Activated CD8-positive, alpha-beta memory T cell treated with anti-CD3 and anti-CD28 coated beads, Interleukin-2, amount 50 U/mL, for 24 hours (primary cell): ENCODE measurements around the gene LRMDA.
"Not testable (repeated sequence)": the region's sequence is repeated elsewhere in the genome, so short reads cannot be mapped to it uniquely, and the experiment has no call there.

Source experiments
- DNase-seq: peaks from one replicate; pipeline ENCODE4 v3.0.0-alpha.2; 2020; ENCODE audit errors: extremely low read depth

LRMDA gene

DNA sequence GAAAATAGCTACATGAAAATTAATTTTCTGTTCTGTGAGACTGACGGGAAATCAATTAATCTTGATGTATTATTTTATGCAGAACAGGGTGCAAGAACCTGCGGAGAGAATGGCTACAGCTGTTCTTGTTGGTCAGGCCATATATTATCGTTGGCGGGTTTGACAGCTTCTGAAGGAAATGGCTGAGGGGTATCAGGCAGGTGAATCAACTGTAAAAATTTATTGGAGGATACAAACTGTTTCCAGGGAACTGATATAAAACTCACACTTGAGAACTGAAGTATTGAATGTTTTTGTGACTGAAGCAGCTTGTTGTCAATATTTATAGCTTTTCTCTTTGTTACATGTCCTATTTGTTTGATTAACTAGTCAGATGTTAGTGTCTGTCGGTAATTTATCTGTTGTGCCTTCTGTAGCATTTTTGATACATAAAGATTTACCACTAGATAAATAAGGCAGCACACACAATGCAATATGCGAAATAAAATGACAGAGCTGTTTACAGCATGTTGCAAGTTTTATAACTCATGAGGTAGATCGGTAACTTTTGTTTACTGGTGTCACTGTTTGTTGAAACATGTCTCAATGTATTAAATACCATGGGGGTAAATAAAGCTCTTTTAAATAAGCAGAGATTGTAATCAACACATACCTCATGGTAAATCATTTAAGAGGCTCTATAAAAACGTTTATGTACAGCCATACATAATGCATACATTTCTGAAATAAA is 308.2 kb downstream of the LRMDA start:
- no peak for DNase-seq

DNA sequence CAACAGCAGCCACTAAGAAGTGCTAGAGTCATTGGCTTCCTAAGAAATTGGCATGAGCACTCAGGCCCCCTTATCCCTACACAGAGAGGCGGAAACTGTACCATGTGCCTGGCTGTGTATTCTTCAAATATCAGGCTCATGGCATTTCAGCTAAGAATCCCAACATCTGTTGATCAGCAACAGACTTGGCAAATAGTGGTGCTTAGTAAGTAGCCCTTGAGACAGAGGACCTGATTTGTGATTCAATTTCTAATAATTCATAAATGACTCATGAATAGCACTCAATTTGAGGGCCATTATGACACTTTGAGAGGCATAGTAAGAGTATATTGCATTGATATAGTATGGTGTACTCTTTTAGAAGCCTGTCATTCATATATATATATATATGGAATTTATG is 309.1 kb downstream of the LRMDA start:
- no peak for DNase-seq

DNA sequence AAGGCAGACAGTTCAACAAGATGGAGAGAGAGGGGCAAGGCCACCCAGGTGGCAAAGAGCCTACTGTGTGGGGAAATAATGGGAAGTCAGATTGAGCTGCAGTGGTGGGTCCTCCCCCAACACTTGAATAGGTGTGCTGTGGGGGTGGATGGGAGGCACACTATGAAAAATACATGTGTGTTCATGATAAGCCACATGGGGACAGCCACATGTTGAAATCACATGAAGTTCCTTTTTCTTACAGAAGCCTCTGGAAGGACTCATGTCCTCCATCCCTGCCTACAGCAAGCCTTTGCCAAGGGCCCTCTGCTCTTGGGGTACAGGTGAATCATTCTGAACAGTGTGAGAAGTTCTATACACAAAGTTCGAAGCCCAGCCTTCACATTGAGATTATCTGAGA is 310.9 kb downstream of the LRMDA start:
- DNase-seq: no peak

DNA sequence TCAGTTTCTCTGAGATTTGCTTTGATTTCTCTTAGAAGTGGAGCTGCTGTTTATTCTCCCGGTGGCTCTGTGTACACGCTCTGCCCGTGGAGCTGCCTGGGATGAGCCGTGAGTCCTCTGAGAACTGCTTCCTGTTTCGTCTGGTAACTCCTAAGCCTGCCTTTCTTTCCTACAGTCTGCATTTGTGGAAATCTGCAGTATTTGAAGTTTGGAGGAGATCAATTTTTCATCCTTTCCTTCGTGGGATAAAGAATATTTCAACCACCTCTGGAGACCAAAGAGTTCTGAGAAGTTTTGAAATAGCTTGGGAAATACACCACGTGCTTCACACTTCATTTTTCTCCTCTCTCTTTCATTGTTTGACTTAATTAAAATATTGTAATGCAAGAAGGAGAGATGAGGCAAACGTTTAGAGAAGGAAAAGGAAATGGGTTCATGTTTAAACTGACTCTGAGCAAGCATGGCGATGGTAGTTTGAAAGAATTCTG is 311.9 kb downstream of the LRMDA start:
- no peak for DNase-seq

DNA sequence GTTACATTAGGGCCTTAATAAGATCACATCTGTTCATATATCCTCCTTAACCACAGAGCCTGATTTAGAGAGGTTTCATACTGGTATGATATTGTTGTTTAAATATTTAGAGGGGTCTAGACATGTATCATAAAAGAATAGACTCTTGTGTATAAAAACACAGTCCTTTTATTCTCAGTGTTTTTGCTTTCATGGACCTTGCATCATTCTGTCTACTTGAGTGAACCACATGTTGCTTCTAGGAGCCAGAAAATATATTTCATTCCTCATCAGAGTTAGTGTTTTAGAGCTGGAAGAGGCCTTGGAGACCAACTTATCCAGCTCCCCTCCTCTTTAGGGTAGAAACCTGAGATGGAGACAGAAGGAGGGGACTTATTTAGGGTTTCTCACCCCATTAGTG is 312.8 kb downstream of the LRMDA start:
- DNase-seq: no peak

DNA sequence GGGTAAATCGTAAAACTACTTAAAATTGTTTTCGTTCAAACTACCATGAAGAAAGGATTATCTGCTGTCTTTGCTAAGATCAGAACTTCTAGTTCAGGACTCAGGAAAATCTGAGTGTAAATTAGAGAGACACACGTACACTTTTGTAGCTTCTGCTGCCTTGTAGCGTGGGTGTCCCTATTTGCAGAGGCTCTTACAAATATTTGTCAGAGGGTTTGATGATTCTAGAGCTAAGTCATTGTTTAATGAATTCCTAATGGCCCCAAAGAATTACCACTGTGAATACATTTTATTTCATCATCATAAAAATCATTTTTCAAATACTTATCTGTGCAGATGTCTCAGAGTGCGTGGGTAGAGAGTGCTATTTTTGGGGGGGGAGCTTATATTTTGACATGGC is 314.9 kb downstream of the LRMDA start:
- DNase-seq: no peak

DNA sequence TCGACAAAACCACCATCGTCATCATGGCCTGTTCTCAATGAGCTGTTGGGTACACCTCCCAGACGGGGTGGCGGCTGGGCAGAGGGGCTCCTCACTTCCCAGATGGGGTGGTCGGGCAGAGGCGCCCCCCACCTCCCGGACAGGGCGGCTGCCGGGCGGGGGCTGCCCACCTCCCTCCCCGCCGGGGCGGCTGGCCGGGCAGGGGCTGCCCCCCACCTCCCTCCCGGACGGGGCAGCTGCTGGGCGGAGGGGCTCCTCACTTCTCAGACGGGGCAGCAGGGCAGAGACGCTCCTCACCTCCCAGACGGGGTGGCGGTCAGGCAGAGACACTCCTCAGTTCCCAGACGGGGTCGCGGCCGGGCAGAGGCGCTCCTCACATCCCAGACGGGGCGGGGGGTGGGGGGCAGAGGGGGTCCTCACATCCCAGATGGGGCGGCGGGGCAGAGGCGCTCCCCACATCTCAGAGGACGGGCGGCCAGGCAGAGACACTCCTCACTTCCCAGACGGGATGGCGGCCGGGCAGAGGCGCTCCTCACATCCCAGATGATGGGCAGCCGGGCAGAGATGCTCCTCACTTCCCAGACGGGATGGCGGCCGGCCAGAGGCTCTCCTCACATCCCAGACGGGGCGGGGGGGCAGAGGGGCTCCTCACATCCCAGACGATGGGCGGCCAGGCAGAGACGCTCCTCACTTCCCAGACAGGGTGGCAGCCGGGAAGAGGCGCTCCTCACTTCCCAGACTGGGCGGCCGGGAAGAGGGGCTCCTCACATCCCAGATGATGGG is 318.9 kb downstream of the LRMDA start:
- DNase-seq: not testable (repeated sequence)

DNA sequence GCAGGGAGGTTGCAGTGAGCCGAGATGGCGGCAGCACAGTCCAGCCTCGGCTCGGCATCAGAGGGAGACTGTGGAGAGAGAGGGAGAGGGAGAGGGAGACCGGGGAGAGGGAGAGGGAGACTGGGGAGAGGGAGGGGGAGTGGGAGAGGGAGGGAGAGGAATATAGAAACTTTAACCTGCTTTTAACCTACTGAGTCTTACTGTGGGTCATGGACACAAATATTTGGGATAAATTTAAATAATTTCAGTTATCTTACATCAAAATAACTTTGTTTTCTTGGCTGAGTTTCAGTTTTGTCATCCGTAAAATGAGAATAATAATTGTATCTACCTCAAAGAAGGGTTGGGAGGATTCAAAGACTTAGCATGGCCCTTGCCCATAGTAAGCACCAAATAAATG is 319.8 kb downstream of the LRMDA start:
- no peak for DNase-seq

DNA sequence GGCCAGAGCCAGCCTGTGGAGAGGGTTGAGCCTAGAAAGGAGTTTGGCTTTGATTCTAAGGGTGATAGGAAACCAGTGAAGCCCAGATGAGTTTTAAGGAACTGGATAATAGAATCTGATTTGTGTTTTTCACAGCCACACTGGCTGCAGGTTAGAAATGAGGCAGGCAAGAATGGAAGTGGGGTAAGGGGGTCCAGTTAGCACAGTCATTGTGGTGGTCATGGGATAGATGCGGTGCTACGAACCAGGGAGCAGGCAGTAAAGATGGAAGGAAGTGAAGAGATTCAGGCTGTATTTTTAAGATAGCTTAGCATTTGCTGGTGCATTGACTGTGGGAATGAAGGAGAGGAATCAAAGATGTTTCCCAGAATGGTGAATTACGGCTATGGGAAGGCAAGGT is 322.2 kb downstream of the LRMDA start:
- no peak for DNase-seq

DNA sequence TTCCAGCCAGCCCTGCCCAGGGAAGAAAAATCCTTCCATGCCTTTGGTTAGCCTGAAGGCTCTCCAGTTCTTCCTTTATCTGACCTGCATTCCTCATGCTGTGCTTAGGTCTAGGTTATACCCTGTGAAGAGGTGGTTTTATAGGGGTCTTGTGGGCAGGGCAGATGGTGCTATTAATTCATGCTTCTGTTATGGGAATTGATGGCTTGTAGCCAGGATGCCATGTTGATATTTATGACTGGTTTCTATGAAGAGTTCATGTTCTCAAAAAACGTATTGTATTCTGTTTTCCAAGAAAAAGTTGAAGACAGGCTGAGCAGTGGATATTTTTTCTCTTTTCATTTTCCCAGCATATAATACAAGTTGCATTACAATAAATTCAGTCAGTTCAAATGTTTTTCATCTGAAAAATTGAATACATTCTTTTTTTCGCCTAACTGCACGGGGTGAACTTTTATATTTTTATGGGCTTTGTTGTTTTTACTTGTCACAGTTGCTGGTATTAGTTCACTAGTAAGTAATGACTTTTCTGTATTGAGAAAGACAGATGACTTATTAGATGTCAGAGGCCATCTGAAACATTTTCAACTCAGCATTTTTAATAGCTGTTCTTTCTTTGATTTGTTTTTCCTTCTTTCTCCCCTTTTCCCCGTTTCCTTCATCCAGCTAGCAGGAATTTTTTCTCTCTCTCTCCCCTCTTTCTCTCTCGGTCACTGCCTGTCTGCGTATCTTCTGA is 322.8 kb downstream of the LRMDA start:
- no peak for DNase-seq

DNA sequence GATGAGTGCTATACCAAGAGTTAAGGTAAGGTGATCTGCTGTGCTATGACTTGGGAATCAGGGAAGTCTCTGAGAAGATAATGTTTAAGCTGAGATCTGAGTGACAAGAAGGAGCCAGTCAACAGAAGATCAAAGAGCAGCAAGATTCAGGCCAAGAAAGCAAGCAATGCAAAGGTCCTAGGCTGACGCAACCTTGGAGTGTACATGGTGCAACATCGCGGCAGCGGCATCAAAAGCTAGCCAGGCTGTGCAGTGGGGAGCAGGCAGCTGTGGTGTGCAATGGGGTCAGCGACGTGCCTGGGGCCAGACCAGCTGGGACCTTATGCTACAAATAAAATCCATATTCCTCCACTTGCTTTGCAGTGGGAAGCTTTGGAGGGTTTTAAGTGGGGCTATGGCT is 324.1 kb downstream of the LRMDA start:
- DNase-seq: no peak

DNA sequence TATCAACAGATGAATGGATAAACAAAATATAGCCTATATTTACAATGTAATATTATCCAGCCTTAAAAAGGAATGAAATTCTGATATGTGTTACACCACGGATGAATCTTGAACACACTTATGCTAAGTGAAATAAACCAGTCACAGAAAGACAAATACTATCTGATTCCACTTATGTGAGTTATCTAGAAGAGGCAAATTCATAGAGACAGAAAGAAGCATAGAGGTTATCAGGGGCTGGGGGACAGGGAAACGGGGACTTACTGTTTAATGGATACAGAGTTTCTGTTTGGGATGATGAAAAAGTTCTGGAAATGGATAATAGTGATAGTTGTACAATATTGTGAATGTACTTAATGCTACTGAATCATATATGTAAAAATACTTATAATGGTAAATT is 329.9 kb downstream of the LRMDA start:
- DNase-seq: no peak

DNA sequence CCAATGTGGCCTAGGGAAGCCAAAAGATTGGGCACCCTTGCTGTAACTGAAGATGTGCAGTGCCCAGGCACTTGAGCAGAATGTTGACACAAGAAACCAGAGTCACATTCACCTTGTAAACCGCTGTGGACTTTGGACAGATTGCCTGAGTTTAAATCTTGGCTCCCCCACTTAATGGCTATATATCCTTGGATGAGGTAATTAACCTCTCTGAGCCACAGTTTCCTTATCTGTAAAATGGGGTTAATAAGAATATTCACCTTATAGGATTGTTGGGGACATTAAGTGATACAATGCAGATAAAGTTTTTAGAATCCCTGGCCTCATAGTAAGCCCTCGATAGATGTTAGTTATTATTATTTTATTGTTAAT is 331.0 kb downstream of the LRMDA start:
- no peak for DNase-seq

DNA sequence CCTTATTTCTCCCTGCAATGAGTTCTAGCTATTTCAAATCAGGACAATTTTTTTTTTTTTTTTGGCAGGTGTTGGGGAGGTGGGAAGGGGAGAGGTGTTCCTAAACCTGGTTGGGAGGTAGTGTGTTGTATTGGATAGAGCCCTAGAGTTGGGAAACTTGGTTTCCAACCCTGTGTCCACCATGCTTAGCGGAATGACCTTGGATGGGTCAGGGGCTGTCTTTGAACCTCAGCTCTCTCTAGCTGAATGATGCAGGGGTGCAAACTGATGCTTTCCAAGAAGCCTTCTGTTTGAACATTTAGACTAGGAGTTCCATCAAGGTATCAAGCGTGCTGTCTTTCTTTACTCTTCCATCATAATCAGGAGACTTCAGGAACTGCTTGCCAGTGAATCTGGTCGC is 332.2 kb downstream of the LRMDA start:
- DNase-seq: no peak

DNA sequence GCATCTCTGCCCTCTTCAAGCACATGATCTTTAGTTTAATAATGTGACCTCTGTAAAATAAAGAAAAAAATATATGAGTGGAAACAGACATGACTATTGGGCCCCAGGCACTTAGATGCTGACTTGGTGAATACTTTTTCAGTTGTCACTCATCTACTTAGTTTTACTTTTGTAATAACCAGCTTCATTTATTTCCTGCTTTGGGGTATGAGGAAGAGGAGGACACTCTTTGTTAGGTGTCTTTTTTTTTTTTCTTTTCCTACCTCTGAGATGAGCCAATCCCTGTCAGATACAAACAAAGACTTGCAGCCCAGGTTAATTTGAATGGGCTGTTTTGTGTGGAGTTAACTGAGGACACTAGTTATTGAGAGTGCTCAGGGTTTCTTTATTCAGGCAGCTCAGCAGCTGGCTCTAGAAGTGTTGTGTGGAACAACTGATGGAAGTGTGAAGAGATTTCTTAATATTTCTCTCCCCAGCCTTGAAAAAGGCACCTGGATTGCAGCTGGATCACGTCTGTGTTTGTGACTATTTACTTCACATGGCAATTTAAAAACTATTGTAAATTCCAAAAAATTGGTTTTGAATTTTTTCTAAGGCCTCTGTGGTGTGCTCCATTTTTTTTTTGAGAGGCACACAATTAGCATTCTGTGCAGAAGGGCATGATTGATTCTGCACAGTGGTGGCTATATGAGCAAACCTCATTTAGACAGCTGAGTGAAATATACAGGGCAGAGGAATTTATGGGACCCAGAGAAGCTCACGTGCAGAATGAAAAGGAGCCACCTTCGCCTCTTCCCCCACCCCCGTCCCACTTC is 333.8 kb downstream of the LRMDA start:
- no peak for DNase-seq

DNA sequence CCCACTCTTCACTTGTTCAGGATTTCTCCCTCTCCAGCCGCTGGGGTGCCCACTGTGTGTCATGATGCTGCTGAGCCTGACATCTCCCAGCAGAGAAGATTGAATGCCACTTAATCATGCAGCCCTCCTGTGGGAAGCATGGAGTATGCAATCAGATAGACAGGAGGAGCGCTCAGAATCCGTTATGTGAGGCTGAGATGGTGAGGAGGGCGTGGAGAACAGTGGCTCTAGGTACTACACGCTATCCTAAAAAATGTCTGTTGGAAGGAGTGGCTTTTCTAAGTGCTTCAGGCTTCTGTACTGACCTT is 334.3 kb downstream of the LRMDA start:
- no peak for DNase-seq

DNA sequence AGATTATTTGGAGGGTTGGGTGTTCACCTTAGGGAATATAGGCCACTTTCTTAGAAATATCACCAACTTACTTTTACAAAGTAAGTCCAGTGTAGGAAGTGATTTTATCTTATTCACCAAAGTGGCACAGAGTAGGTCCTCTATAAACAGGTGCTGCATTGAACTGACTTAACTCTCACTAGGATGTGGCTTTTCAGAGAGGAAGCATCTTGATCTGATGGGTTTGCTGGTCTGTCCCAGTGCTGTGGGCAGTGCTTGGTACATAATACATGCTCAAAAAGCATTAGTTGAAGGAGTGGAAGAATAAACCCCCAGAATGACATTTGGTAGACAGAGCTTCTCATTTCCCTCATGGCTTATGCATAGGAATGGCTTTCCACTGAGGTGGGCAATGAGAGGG is 334.7 kb downstream of the LRMDA start:
- no peak for DNase-seq

DNA sequence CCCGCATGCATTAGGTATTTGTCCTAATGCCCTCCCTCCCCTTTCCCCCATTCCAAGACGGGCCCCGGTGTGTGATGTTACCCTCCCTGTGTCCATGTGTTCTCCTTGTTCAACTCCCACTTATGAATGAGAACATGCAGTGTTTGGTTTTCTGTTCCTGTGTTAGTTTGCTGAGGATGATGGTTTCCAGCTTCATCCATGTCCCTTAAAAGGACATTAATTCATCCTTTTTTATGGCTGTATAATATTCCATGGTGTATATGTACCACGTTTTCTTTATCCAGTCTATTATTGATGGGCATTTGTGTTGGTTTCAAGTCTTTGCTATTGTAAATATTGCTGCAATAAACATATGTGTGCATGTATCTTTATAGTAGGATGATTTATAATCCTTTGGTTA is 335.3 kb downstream of the LRMDA start:
- not testable (repeated sequence) for DNase-seq

DNA sequence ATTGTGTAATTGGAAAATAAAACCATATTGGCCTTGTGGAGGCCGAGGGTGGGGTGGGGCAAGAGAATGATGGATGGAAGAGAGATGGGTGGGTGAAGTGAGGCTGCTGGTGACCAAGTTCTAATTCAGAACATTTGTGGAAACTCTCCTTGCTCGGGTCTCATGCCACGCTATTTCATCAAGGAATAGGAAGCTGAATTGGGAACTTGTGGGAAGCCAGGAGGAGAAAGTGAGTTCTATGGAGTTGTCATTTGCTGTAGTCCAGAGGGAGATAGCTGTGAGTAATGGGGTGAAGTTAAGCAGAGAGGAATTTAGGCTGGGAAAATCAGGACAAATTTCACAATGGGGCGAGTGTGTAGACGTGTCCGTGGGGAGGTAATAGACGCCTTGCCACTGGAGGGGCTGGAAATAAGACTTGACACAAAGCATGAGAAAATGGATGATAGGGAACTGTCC is 339.2 kb downstream of the LRMDA start:
- no peak for DNase-seq

DNA sequence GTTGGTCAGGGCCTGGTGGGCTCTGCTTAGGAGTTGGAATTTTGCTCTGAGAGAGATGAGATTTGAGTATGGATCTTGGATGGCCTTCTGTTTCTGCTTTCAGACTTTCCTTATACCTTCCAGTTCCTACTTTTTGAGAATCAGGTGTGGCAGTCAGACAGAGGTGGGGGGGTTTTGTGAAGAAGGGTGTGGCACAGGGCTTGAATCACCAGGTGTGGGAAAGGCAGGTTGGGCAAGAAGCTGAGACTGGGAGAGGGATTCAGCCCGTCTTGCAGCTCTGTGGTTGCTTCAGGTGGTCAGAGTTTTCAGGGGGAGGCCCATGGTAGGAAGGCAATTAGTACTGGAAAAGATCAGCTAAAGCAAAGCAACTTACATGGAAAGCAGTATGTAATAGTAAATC is 340.2 kb downstream of the LRMDA start:
- no peak for DNase-seq

DNA sequence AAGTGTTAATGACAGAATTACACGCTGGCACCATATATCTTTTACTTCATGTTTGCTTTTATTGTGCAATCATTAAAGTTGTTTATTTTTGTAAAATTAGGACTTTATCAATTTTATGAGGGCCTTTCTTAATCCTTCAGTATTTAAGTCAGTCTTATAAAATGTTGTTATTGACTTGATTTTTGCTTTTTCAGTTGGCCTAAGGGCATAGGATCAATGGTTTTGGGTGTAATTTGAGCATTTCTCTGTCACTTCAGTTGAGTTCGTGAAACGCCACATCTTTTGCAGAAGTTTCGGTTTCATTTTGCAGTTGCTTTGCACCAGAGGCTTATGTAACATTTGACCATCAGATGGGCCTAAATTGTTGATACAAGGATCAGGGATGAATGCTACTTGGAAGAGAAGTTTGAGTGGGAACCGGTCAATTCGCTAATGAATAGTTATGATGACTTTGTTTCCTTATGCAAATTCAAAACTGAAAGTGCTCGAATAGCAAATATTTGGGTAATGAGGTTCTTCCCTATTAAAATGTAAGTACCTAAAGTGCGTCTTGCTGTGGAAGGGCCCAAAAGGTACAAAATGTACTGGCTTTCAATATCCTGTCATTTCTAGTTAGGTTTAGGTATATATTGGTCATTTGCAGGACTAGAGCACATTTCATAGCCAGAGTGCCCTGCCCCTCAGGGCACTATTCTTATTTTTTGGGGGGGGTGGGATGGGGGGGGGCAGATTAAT is 340.9 kb downstream of the LRMDA start:
- no peak for DNase-seq
